SW480 (cell line): ENCODE measurements around the gene SLC24A5.

Experiments used
- DNase-seq: peaks from one replicate; pipeline ENCODE4 v3.0.0-alpha.2; 2016; ENCODE audit warnings: low spot score

Gene SLC24A5

DNA sequence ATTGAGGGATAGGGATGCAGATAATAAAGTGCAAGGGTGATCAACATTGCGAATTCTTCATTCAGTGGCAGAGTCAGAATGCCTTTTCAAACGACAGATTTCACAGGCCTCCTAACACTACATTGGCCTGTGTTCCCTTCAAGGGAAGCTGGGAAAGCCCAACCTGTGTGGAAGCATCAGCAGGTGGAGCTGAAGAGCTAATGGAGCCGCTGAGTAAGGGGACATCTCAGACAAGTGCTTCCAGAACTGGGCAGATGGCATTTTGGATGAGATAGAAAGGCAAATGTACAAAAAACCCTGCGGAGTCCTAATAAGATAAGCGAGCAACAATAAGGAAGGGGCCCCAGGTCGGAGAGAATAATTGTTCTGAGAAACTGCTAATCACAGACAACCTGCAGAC lies 8.5 kb upstream of the SLC24A5 start:
- peak; percentile 17 for DNase-seq

DNA sequence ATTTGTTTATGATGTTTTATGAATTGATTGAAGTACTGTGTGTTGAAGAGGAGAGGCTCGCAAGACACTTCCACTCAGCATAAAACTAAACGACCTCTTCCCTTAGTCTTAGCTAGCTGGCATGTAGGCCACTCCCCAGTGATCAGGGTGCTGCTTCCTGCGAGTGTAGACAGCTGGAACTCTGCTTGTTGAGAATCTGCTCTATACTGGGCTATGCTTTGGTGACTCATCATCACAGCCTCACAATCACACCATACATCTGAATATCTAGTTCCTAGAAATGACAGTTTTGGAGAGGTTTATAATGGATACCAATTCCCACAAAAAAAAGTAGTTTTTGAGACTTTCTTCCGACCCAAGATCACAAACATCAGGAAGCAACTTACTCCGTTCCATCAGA lies 1.5 kb upstream of the SLC24A5 start:
- no peak for DNase-seq

DNA sequence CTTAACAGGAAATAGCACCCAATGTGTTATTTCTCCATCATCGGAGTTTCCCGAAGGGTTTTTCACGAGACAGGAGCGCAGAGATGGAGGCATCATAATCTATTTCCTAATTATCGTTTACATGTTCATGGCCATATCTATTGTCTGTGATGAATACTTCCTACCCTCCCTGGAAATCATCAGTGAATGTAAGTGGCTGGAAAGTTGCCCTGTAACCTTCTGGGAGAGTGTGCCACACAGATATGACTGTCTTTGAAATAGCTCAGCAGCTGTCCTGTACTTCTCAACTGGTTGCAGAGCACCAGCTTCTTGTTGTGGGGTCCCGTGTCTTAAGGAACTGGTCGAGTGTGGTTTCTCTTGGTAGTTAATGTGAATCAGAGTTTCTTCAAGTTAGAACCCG lies 1.1 kb downstream of the SLC24A5 start:
- no peak for DNase-seq

DNA sequence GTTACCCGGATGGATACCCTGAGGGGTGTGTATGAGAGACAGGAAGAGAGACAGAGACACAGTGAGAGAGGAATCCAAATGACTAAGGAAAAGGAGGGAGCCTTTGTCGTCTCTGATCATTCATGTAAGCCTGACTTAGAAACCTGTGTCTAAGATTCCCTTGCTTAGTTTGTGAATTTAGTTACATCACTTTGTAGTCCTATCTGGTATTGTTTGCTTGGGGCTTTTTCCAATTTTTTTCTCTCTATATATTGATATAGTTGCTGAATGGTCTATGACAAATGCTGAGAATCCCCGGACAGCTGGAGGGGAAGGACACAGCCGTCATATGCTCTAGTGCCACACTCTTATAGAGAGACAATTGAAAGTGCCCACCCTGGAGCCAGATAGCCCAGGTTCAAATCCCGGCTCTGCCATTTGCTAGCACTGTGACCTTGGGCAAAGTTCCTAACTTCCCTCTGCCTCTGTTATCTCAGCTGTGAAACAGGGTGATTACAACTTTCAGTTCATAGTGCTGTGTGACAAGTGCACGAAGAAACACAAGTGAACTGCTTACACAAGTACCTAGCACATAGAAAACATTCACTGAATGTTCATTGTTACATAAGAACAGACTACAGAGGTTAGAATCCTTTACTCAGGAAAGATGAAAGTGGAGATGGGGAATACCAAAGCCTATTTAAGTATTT lies 6.0 kb downstream of the SLC24A5 start:
- DNase-seq, result no peak

DNA sequence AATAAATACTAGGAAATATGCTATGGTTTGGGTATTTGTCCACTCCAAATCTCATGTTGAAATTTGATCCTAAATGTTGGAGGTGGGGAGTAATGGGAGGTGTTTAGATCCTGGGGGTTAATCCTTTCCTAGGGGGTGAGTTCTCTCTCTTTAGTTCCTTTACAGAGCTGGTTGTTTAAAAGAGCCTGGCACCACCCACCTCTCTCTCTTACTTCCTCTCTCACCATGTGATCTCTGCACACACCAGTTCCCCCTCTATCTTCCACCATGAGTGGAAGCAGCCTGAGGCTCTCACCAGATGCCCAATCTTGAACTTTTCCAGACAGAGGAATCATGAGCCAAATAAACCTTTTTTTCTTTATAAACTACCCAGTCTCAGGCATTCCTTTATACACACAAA lies 10.5 kb downstream of the SLC24A5 start:
- DNase-seq, result no peak

DNA sequence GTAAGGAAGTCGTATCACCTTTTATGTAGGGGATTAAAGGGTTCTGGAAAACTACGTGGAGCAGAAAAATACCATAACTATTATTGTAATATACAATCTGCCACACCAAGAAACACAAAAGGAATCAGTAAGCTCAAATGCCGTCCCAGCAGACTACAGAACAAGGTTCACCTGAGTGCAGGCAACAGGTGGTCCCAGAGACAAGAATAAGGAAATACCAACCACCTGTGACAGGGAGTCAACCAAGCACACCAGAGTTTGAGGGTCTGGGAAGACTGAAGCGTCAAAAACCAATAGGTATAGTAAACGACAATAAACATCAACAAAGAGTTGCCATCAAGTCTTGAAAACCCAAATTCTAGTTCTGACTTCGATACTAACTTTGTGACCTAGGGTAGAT lies 12.1 kb downstream of the SLC24A5 start:
- no peak for DNase-seq

DNA sequence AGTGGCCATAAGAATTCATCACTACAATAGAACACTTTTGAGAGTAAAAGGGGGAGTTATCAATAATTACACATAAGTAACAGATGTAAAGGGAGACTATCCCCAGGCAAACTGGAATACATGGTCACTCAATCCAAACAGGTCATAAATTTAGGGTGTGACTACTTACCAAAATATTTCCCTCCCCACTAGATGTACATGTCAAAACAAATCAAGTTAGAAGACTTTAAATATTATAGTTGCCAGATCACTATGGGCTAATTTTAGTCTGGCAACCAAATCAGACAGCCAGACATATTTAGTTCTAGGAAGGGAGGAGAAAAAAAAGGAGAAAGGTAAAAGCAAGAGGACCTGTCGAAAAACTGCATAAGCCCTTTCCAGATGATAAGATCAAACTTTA lies 23.1 kb downstream of the SLC24A5 start:
- no peak for DNase-seq

DNA sequence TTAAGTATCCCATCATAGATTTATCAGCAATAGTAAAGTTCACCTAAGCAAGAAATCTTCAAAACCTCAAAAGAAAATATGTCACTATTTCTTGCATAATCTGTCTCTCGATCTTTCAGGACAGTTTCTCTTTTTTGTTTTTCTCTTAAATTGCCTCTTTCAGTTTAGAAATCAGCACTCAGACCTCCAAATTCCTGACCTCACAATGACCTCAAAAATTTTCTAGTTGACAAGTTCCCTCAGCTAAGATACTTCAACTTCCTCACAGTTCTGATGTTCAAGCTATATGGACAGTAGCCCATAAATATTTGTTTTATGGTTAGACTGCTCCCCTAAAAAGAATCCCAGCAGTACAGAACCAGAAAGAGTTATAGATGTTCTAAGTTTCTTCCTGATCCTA lies 24.1 kb downstream of the SLC24A5 start:
- DNase-seq, result no peak

DNA sequence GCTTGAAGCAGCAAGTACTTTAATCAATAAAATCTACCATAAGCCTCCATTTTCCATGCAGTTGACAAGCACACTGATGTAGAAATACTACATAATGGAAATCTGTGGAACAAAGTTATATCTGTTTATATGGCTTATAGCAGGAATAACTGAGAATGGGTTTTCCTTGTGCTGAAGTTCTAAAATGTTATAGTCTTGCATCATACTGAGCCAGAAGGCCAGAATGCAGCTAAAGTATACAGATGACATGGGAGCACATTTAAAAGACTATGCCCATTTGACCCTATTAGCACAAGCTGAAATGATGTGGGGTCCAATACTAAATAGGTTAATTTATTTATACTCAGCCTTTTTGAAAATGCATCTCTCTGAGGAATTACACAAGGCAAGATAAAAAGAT lies 25.1 kb downstream of the SLC24A5 start:
- DNase-seq, result no peak

DNA sequence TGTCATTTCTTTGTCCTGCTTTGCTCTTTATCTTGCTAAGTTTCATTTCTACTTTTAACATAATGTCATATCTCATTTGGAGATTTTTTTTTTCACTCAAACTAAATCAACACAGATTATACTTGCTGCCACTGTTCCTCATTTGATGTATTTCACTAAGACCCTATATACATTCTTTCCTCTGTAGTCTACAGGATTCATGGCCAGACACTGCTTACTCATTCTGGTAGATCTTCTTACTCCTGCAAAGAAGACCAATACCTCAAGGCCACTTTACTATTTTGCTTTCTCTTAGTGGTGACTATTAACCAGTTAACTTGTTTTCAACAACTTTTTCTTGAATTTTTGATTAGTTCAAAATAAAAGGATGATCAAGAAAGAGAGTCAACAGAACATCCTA lies 26.6 kb downstream of the SLC24A5 start:
- no peak for DNase-seq

DNA sequence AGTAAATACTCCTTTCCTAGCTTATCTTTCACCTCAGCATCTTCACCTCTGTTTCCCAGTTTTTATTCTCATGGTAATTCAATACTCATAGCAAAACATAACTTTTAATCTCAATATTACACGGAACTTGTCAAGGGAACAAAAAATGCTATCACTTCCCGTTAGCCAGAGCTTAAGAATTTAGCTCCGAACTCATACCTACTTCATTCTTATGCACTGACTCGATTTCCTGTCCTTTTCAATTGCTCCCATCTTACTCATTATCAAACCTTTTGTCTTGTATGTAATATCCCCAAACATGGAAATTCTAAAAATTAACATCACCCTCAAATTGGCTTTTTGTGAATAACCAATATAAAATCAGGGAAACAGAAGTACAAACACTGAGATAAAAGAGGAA lies 29.1 kb downstream of the SLC24A5 start:
- DNase-seq, result no peak

DNA sequence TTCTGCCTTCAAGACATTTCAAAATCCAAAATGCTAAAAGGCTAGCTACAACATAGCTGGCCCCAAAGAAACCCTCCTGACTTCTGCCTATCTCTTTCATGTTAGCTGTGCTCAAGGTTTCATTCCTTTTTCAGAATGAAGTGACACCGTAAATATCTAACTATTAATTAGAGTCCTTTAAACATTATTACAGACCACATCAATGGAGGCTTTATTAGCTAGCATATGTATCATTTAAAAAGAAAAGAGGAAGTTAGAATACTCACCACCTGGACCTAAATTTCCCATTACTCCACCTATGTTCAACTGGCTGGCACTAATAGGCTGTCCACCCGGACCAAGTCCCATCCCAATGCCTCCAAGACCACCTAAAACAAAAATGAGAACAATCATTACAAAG lies 32.7 kb downstream of the SLC24A5 start:
- DNase-seq, result no peak

DNA sequence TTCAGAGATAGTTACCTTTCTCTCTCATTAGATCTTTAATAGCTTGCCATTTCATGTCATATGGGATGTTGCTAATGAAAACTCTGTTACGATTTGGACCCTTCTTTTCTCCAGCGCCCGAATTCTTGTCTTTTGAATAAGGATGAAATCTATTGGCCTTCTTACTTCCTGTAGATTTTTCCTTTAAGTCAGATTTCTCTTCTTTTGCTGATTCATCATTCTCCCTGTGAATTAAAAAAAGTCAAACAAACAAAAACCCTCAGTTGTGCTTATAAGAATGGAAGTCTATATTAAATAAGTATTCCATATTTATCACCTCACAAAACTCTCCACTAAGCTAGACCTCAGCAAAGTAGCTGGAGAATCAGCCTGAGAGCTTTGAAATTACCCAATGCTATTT lies 47.8 kb downstream of the SLC24A5 start:
- no peak for DNase-seq

DNA sequence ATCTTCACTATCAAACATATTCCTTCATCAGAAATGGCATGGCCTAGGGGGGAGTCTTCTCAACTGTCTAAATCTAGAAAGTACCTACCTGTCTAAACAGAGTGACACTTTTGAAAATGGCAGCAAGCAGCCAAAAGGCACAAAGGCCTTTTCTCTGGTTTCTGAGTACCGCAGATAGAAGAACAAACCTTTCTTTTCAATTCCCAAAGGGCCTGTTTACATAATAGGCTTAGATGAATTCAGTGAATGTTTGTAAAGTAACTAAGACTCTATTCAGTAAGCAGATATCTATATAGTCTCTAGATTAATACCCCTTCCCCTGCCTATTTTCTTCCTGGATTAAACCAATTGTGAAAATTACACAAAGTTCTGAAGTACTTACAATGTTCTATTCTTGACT lies 50.2 kb downstream of the SLC24A5 start:
- DNase-seq, result no peak

DNA sequence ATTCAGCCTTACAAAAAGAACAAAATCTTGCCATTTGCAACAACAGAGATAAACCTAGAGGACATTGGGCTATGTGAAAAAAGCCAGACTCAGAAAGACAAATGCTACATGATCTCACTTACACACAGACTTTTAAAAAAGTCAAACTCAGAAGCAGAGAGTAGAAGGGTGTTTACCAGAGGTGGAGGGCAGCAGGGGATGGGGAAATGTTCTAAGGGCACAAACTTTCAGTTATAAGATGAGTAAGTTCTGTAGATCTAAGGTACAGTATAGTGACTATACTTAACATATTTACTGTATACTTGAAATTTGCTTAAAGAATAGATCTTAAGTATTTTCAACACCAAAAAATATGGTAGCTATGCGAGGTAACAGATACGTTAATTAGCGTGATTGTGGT lies 54.3 kb downstream of the SLC24A5 start:
- no peak for DNase-seq

DNA sequence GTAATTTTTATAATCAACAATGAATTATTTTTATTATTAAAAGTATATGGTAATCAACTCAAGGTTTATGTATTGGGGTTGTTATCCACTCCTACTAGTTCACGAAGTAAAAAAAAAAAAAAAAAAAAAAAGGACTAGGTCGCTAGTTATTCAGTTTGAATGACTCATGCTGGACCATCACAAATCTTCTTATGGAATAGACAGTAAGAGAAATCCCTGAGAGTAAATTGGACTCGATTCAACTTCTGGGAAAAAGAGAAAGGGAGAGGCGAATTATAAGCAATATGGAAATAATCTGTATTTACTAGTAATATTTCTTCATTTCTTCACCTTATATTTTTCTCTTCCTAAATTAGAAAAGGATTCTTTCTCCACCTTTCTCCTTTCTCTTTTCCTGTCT lies 55.3 kb downstream of the SLC24A5 start:
- no peak for DNase-seq

DNA sequence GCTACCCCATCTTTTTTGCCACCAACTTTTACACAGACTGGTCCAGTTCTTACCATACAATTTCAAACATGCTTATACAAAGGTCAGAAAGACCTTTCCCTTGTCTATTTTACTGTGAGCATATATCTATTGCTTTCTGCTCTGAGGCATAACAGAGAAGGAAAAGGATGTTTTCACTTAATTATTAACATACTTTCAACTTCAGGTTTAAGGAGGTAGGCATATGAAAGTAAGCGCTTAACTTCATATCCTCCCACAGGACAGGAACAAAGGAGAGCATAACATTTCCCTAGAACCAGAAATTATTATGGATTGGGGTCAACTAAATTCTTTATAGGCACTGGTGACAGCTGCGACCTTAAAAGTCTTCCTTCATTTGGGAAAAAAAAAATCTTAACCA lies 56.2 kb downstream of the SLC24A5 start:
- no peak for DNase-seq

DNA sequence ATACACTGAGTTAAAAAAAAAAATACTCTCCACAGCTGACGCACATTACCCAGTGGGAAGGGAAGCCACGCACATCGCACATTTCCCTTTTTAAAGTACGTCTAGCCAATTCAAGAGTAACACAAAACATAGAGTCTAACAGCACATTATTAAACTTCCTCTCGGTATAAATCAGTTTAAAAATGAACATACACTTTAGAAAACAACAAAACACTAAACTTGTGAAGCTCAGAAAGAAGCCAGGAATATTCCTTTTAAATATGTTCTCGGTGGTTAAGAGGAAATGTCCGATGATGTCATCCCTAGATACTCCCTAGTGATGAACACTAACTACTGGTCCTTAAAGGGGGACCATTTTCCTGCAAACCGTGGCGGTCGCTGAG lies 56.6 kb downstream of the SLC24A5 start:
- DNase-seq, result peak; percentile 58

DNA sequence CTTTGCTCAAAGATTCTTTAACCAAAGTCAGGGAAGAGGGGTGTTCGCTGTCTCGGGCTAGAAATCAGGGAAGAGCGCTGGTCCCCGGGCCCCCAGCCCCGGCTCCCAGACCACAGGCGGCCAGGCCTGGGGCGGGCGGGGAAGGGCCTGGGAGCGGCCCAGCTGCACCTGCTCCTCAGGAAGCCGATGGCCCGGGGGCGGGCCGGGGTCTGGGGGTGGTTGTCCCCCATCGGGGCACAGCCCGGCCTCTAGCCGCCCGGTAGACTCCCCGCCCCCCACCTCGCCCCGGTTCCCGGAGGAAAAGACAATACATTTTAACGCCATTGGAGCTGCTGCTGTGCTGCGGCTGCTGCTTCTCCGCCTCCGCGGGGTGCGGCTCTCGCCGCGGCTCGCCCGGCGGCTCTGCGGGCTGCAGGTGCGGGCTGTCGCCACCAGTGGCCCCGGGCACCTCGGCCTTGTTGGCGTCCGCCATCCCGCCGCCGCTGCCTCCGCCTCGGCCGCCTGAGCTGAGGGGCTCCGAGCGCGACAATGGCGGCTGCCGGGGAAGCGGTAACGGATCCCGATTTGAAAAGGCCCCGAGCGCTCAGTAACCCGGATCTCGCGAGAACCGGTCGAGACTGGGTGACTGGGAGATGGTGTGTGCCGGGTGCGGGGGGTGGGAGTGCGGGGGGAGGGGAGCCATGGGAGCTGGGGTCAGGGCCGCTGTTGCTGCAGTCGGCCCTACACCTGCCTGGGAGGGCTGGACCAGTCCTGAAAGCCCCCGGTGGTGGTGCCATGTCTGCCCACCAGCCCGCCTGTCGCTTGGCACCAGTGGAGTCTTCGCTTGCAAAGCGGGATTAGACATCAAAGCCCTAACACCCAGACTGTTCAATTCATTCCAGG lies 57.2 kb downstream of the SLC24A5 start, which contains the start of gene MYEF2:
Gene MYEF2 (minus strand): TSS at position 530 of the 882 bp plus-strand sequence. CDS start 58 bp downstream, at position 472.
- peak; percentile 63 for DNase-seq

DNA sequence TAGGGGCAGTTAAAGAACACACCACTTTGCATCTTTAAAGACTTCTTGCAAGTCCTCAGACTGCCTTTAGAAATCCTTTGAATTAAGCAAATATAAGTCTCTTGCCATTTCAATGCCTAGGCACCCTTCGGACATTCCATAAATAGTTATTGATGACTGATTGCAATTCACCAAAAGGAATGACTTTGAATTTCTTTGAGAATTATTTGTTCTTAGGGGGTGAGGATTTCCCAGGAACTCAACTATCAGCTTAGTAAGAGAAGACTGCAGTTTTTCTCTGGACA lies 57.8 kb downstream of the SLC24A5 start:
- DNase-seq, result no peak

DNA sequence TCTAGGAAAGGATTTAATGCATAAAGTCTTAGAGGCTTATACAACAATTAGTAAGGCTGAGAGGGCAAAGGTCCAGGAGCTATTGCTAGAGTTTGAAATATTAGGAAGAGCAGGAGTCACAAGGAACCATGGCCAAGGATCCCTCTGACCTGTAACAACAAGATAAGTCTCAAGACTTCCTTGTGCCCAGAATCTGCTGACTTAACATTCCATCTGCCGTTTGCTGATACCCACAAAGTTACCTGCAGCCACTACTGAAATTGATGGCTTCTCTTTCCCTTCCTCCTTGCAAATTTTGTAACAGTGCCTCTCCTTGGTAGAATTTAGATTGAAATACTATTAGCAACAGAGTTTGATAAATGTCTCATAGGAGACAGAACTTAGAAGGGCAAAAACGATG lies 62.0 kb downstream of the SLC24A5 start:
- no peak for DNase-seq

DNA sequence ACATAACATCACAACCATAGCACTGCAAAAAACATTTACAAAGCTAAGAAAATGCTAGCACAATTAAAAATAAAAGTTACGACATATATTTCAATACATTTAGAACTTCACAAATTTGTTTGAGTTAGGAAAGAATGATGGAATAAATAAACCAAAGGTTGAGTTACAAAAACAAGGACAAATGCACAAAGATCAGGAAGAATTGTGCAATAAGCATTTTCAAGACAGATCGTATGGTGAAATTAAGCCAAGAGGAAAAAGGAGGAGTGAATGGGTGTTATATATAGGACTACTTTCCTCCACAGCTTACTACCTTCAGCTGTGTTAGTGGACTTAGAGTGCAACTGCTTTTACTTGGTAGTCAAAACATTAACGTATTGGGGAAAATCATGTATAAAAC lies 64.7 kb downstream of the SLC24A5 start:
- no peak for DNase-seq

DNA sequence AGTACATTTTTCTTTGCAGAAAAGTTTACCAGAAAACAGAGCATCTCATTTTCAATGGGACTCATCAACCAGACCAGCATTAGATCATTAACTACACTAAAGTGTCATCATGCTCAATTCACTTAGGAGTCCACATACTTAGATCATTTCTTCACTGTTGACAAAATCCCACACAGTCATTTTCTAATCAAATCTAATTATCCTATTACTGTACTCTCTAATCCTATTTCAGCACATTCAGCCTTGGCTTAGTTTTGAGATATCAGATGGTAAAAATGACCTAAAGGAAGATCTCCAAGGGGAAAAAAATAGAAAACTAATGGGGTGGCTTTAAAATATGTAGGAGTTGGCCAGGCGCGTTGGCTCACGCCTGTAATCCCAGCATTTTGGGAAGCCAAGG lies 65.5 kb downstream of the SLC24A5 start:
- DNase-seq, result no peak
